GM19463 (cell line): ENCODE measurements around the gene PPBP.

Experiments used
- ATAC-seq: cut with Tn5 transposase; IDR thresholded peaks from one replicate; pipeline ENCODE4 v1.9.1; 2021; ENCODE audit warnings: mild to moderate bottlenecking, moderate library complexity; ENCODE audit not compliant: unreplicated experiment

Gene PPBP, protein sequence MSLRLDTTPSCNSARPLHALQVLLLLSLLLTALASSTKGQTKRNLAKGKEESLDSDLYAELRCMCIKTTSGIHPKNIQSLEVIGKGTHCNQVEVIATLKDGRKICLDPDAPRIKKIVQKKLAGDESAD

DNA sequence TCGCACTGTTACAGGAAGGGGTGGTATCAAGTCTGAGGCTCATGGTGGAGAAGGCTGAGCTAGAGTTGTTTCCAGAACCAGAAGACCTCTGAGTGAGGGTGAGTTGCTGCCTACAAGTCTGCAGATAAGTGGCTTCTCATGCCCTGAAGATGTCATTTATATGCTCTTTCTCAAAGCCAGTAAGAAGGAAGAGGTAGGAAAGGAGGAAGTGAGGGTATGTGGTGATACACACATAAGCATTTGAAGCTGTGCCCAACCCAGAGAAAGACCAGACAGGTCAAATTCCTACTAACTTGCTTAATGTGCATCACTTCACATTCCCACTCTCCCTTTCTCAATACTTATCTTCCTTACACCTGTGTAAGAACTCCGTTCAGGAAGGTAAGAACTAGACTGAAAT, at the start of gene PPBP:
Gene PPBP (minus strand): TSS at position 130 of the 400 bp plus-strand sequence. CDS start 87 bp downstream, at position 43.
- ATAC-seq: no peak

DNA sequence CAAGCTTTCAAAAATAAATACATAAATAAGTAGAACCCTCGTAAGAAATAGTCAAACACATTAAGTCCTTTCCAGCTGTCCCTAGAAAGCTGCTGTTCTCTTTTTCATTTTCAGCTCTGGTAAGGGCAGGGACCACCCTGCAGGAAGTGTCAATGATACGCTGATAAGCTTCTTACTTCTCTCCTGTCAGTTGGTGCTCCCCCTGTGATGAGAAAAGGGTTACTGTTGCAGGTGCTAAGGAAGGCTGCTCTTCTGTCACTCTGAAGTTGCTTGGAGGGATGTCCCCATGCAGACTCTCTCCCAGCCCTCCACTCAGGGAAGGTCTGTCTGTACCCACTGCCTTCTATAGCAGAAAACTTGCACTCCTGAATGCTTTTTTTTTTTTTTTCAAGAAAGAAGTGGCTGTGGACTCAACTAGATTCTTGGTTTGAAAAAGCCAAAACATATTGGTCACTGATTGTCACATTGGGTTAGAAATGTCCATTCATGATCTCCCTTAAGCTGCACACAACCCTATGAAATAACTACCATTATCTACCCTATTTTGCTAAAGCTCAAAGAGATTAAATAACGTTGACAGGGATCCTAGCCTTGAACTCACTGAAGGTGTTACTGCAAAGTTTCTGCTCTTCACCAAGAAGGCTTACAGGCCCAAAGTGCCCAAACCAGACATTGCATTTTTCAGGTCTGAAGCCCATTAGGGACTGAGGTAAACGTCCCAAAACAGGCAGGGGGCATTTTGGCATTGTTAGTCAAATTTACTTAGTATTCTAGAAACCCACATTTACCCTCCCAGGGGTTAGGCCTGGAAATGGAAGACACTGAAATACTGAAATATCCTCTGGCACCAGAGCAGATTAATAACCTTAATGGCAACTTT, 49.3 kb upstream of the PPBP start:
- ATAC-seq: no peak

DNA sequence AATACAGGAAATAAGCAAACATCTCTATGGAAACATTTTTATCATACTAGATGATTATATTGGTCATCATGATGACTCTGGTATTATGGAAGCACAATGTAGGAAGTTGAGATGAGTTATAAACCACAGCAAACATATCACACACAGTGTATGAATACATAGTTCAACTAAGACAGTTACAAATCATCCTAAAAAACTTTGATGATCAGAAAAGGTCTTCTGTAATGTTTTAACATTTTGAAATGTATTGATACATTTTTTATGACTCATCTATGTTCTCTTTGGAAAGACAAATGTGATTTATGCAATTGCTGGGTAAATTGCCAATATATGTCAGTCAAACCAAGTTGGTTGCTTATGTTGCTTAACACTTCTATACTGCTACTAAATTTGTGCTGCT, 45.7 kb upstream of the PPBP start:
- ATAC-seq: no peak

DNA sequence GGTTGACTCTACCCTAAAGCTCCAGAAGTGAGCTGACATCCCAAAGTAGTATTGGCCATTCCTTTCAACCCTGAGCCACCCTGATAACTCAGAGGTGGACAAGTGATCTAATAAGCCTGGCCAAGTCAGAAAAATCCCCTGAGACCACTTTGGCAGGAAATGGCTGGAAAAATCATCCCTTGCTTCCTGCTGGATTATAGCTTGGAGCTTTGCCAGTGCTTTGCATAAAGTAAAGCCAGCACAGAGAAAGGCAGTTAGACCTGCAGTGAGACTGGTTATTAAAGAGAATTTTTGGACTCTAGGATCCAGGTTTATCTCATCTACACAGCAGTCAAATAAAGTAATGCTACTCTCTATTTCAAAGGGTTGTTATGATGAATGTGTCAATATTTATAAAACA, 44.1 kb upstream of the PPBP start:
- no peak for ATAC-seq

DNA sequence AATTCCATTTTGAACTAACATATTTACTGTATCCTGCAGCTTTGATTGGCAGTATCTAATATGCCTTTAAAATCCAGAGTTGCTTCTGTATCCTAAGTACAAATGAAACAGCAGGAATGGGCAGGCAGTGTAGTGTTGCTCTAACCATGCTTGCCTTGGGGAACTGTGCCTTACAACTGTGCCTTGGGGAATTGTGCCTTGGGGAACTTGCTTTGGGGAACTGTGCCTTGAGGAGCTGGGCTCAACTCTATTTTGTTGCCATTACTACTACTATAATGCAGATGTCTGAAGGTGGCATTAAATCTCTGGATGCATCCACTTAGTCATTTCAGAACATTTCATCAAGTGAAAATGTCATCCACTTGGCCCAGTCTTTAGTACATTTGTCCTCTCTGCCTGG, 43.6 kb upstream of the PPBP start:
- no peak for ATAC-seq

DNA sequence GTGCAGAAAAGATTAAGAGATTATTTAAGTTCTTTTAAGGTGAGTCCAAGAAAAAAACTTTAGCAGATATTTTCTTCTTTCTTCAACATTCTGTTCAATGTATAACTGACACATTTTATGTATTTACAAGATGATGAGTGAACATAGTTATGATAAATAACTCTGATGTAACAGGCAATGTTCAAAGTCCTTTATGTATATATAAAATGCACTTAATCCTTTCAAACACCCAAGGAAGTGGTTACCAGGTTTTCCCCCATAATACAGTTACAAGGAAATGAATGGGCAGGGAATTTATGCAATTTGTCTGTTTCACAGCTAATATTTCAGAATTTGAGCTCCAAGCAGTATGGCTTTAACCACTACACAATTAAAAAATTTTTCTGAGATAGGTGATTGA, 42.3 kb upstream of the PPBP start:
- ATAC-seq: no peak

DNA sequence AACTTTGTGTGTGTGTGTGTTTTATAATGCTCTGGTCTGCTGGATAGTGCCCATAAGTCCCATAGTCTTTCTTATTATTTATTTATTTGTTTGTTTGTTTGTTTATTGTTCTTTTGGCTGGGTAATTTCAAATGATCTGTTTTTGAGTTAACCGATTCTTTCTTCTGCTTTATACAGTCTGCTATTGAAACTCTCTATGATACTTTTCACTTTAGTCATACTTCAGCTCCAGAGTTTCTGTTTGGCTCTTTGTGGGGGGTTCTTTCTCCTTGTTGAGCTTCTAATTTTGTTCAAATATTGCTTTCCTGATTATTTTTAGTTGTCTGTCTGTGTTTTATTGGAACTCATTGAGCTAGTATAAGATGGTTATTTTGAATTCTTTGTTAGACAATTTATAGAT, 40.5 kb upstream of the PPBP start:
- ATAC-seq: no peak

DNA sequence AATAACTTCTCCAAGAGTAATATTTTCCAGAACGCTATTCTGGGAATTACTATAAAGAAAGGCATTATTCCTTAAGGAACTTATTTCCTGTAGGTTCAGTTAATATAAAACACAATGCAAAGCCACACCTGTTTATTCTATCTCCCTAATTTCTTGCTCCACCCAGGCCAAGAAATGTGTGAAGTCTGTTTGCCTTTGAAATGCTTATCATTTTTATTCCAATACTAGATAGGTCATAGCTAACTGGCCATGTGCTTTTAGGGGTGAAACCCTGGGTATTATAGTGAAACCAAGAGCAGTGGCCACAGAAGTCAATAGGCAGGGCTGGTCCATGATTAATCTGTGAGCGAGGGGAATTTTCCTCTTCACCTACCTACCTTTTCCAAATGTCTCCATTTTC, 35.7 kb upstream of the PPBP start:
- no peak for ATAC-seq

DNA sequence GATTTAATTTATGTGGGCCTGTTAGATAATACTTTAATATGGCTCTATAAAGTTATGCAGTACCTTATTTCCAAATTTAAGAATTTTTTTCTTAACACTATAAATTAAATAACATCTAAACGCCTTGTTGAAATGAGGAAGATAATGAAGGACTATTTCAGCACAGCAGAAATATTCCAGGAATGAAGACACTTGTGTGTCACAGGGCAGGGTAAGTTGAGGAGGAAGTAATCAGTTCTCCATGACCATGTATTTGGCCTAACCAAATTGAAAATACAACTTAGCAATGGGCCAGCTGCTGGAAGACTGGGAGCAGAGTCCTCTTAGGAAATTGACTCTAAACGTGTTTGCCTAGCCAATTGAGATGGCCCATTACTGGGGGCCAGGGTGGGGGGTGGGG, 33.6 kb upstream of the PPBP start:
- no peak for ATAC-seq

DNA sequence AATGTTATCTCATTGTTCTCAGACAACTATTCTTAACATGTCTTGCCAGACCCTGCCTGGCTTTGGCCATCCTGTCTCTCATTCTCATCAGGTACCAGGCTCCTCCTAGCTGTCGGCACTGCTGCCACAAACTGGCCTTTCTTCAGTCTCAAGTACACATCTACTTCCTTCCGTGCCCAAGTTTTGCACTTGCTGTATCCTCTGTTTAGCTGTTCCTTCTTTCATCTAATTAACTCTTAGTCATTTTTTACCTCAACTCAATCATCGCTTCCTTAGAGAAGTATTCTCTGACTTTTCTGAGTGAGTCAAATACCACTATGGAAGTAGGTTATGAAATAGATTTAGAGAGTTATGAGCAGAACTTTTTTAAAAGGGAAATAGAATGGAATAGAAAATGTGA, 30.8 kb upstream of the PPBP start:
- no peak for ATAC-seq

DNA sequence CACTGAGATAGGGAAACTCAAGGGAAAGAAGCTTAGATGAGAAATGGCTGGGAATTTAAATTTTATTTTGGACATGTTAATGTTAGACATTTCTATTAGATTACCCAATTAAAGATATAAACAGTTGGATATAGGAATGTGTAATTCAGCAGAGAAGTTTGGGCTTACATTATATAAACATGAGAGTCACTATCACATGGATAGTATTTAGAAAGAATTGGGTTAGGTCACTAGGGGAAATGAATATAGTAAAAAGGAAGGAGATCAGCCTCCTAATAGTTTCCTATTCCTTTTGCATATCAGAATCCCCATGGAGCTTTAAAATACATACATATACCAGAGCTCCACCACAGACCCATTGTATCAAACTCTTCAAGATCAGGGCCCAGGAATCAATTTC, 30.1 kb upstream of the PPBP start:
- ATAC-seq: no peak

DNA sequence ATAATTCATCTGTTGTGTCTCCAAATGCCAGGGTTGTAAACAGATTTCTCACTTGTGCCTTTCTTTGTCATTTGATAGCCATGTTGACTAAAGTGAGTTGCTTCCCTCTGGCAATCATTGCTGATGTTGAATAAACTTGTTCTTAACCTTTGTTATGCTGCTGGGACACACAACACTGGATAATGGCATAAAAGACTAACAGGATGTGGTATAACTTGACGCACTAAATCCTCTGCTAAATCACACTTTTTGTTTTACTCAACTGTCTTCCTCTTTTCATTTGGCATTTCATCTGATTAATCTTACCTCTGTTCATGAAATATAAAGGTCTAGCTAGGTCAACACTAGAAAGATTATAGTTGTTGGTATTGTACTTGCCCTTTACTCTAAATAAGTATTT, 28.1 kb upstream of the PPBP start:
- no peak for ATAC-seq

DNA sequence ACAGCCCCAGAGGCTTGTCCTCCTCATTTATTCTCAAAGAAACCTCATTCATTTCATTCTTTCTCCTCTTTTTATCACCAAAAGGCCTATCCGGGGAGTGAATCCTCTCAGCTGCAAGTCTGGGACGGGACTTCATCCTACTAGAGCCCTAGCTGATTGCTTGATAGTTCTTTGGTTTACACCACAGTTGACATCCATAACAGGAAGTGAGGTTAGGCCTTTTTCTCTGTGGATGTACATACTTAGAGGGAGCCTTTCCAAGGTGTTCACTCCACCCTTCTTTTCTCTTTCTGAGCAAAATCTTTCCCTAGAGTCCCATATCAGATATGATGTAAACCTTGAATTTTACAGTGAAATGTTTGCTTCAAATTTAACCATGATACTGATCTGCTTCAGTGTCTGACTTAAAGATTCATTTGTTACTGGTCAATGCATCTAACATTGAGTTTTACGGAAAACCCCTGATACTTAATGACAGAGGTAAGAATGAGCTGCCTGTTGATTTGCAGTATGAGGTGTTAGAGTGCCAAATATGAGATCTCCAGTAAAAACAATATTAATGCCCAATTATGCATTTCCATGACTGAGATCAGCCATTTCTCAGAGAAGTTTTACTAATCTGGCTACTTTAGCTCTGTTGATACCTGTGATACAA, 27.3 kb upstream of the PPBP start:
- ATAC-seq: no peak

DNA sequence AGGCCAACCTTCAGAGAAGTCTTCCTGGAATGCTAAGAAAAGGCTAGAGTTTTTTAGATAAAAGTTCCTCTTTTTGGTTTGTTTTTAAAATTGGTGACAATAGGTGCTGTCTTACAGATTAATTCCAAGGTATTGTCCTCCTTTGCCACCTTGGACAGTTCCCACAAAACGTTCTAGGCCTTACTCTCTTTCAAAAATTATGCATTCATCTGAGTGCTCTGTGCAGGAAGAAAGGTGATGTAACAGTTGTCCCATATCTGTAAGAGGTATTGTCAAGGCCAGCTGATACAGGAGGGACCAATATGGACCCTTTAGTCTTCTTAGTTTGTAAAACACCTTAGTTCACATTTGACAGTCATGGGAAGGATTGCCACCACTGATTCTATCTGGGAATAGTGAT, 26.3 kb upstream of the PPBP start:
- no peak for ATAC-seq

DNA sequence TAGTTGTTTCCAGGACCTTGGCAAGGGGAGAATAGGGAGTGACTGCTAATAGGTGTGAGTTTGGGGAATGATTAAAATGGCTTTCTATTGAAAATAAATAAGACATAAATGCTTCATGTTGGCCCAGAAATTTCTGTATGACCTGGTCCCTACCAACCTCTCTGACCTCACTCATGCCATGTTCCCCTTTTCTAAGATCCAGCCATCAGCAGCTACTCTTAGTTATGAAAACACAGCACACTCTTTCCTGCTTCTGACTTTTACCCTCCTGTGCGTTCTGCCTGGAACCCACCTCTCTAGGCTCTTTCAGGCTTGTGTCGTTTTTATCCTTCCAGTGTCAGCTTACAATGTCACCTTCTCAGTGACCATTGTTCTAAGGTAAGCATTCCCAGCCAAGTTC, 25.3 kb upstream of the PPBP start:
- no peak for ATAC-seq

DNA sequence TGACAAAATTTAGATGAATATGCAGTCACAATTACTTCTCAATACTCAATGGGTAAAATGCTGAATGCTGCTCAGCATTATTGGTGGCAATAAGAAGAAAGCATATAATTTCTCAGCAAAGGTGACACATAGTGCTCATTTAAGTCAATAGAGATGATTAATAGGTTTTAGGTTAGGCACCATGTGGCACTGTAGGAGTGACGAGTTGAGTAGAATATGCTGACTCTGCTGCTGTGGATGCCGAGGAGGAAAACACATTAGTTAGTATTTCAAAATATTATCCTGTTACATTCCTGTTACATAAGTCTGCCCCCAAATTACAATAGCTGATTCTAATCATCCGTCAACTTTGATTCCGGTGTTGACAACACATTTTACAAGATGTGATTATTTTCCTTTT, 24.1 kb upstream of the PPBP start:
- no peak for ATAC-seq

DNA sequence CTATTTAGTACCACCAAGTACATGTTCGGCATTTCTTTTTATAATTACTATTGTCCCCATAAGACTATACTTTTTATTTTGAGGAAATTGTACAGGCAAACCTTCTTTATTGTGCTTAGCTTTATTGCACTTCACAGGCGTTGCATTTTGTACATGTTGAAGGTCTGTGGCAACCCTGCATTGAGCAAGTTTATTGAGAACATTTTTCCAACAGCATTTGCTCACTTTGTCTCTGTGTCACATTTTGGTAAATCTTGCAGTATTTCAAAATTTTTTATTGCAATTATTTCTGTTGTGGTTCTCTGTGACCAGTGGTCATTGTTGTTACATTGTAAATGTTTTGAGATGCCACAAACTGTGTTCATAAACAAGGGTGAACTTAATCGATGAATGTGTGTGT, 21.3 kb upstream of the PPBP start:
- no peak for ATAC-seq

DNA sequence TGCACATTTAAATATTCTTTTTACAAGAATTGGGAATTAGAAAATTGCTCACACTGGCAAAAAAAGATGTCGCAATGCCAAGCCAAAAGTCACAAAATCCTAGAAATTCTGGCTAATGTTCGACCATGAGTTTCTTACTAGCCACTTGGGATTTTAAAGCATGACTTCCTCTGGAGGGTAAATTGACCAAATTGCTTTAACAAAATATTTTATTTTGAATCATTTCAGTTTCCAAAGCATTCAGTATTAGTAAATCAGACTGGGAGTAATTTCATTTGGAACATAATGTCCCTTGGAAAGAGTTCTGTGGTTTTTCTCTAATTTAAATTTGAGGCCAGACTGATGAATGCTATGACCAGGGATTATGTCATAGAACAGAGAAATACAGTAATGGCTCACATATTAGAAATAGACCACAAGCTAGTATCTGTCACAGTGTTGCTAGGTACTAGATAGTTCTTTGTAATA, 18.1 kb upstream of the PPBP start:
- ATAC-seq: no peak

DNA sequence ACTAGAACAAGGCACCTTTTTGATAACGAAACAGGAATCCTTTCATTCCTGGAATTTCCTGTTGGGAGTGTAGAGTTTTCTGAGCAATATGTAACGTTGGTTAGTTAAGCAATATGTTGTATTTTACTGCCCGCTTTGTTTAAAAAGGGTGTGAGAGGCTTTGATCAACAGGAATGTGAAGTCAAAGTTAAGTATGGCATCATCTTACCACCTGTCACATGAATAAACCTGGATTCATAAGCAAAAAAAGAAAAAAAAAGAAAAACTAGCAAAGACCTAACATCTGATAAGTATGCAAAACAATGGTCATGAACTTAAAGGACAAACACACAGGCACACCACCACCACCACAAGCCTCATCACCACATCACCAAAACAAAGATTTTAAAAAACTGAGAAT, 17.5 kb upstream of the PPBP start:
- no peak for ATAC-seq

DNA sequence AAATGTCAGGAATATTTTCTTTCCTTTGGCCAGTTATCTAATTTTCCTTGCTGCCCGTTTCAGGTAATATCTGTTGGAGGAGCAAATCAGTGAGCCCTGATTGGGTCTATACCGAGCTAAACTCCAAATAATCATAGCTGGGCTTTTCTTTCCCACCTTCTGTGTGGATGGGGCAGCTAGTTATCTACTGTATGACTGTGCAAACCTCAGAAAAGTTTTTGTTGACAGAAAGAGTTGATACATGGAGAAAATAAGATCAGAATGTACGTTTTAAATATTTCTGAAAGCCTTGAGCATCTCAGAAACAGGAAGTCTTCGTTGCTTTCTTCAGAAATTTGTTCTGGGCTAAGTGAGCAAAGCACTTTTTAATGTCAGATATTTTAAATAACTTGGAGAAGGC, 16.7 kb upstream of the PPBP start:
- no peak for ATAC-seq

DNA sequence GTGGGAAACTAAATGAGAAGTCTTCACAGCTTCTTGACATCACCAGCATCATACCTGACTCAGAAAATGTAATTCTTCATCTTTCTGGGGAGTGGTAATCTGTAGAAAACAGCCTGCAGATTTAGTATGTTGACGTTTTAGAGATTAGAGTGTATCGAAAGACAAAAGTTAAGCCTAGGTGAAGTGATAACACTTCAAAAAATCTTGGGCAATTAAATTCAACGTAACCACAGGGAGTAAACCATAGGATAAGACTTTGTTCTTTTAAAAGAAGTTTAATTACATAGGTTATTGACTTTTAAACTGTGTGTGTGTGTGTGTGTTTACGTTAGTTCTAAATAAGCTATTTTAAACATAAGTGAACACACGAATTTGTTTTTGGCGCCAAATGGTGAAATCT, 12.3 kb upstream of the PPBP start:
- no peak for ATAC-seq
